ENCODE results near the gene CENATAC. TPM values are rescaled to one million over a fixed set of nuclear protein-coding genes. Genes with fewer than 3 reads are reported as not detected.

Gene CENATAC
- total RNA-seq, 1 experiment from 2014 or later, result 55.2 TPM

DNA sequence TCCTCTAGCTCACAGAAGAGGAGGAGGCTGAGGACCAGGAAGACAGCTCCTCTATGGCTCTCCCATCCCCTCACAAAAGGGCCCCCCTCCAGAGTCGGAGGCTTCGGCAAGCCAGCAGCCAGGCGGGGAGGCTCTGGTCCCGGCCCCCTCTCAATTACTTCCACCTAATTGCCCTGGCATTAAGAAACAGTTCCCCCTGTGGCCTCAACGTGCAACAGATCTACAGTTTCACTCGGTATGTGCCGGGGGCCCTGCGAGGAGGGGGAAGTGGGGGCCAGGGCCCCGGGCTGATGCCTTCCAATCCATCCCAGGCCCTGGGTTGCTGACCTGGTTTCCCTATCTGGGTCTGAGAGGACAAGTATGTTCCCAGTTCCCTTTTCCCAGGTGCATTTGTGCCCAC lies 18.5 kb upstream of the CENATAC start:
- Mint-ChIP-seq H3K9me3 (no peaks in the 10 kb centered on the region), H3K27me3 (ENCODE audit: low read depth) (peaks cover 12% of the 10 kb centered on the region), H3K36me3 (ENCODE audit: insufficient read depth in 1 of 3, low read depth in 3 of 3) (no peaks in the 10 kb centered on the region), H3K4me3 (0 out of 5 replicates have a peak overlapping the region, but pooled peaks of 1 of the 2 experiments have one; percentile 5), H3K4me1 (peaks cover 12 to 21% of the 10 kb centered on the region in 2 experiments), H3K27ac (no peak overlapping the region)
- H3K79me2 ChIP-seq (ENCODE audit: insufficient read depth, low read length), result no peaks in the 10 kb centered on the region
- no peaks in the 10 kb centered on the region for H3K79me1 ChIP-seq (ENCODE audit: insufficient read depth, low read depth, low read length, poor library complexity, severe bottlenecking)
- H3K4ac ChIP-seq (ENCODE audit: low read depth, low read length), result no peak overlapping the region
- no peak overlapping the region for H3T11ph ChIP-seq (ENCODE audit: low read length)
- H3K4me1 ChIP-seq (ENCODE audit: insufficient read depth, low read length), result no peaks in the 10 kb centered on the region
- no peak overlapping the region for H2BK120ac ChIP-seq (ENCODE audit: low read depth, low read length, poor library complexity, severe bottlenecking)
- H3K27ac ChIP-seq (ENCODE audit: insufficient read length, low read depth, low read length), result no peak overlapping the region
- H3K23ac ChIP-seq (ENCODE audit: insufficient read length, low read depth, low read length), result no peak overlapping the region
- no peak overlapping the region for H2AFZ ChIP-seq (ENCODE audit: low read length)
- H4K91ac ChIP-seq (ENCODE audit: insufficient read length, low read depth, low read length), result no peak overlapping the region
- WGBS (ENCODE audit: extremely low coverage, insufficient read length, low lambda C conversion rate), result no CpG with 5 or more reads among the region's 9 CpGs
- TF ChIP-seq, protein P1, sequence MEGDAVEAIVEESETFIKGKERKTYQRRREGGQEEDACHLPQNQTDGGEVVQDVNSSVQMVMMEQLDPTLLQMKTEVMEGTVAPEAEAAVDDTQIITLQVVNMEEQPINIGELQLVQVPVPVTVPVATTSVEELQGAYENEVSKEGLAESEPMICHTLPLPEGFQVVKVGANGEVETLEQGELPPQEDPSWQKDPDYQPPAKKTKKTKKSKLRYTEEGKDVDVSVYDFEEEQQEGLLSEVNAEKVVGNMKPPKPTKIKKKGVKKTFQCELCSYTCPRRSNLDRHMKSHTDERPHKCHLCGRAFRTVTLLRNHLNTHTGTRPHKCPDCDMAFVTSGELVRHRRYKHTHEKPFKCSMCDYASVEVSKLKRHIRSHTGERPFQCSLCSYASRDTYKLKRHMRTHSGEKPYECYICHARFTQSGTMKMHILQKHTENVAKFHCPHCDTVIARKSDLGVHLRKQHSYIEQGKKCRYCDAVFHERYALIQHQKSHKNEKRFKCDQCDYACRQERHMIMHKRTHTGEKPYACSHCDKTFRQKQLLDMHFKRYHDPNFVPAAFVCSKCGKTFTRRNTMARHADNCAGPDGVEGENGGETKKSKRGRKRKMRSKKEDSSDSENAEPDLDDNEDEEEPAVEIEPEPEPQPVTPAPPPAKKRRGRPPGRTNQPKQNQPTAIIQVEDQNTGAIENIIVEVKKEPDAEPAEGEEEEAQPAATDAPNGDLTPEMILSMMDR (conservative IDR thresholded peaks at IDR 0.05), result peak; percentile 34; the same call in 2 of the 3 replicates
- no peak overlapping the region for H3K56ac ChIP-seq (ENCODE audit: insufficient read length, low read depth, low read length)
- H4K5ac ChIP-seq (ENCODE audit: insufficient read length, low read depth, low read length), result no peak overlapping the region
- H3K9ac ChIP-seq (ENCODE audit: extremely low read depth, insufficient read length, low read length), result no peak overlapping the region
- H2AK5ac ChIP-seq (ENCODE audit: insufficient read length, low read length), result no peak overlapping the region
- no peak overlapping the region for H4K8ac ChIP-seq (replicated peaks; ENCODE audit: insufficient read length, low read depth, low read length)
- H2BK12ac ChIP-seq (ENCODE audit: insufficient read length, low read depth, low read length), result no peak overlapping the region
- no peaks in the 10 kb centered on the region for H3K23me2 ChIP-seq (ENCODE audit: insufficient read length, low read depth, low read length, poor library complexity, severe bottlenecking)
- H3K4me2 ChIP-seq (ENCODE audit: insufficient read depth, insufficient read length, low read length), result no peak overlapping the region
- H3K14ac ChIP-seq (ENCODE audit: insufficient read depth, low read length), result no peak overlapping the region
- H2BK15ac ChIP-seq (ENCODE audit: low read depth, low read length), result no peak overlapping the region
- no peaks in the 10 kb centered on the region for H3K9me3 ChIP-seq (ENCODE audit: control insufficient read depth, low read depth, low read length)
- no peaks in the 10 kb centered on the region; the same call in 1 of the 2 replicates for H3K27me3 ChIP-seq (ENCODE audit: insufficient read depth, low read length)
- H2BK5ac ChIP-seq (ENCODE audit: insufficient read length, low read length), result no peak overlapping the region
- H2BK20ac ChIP-seq (ENCODE audit: low read depth, low read length, poor library complexity, severe bottlenecking), result no peak overlapping the region
- peak; percentile 49 for DNase-seq
- no peak overlapping the region for H3K18ac ChIP-seq (ENCODE audit: insufficient read length, low read depth, low read length)
- H4K20me1 ChIP-seq (ENCODE audit: control insufficient read depth, insufficient read depth, insufficient read length), result no peaks in the 10 kb centered on the region
